MCF 10A (cell line): ENCODE measurements around the gene PLAGL2. TPM values are rescaled to one million over a fixed set of nuclear protein-coding genes. Genes with fewer than 3 reads are reported as not detected.
A peak's percentile ranks its signal among the peaks of the same experiment; 100 is the strongest.

Source experiments
- BruUV-seq: library from RNA; stranded (reverse); fragments of 400-500 nt; replicated peaks from 2 replicates; lab custom pipeline; 2021; lab: Mats Ljungman, UMichigan
- CTCF ChIA-PET: fragments of 300-600 bp; sonication (Branson Sonifier 250); formaldehyde crosslinking; extraction: SDS; loops from one replicate; lab custom pipeline; 2021; ENCODE audit warnings: antibody characterized with exemption, inconsistent platforms; lab: Yijun Ruan, JAX
- POLR2A ChIA-PET: fragments of 300-600, 350-650 bp; sonication (Branson Sonifier 250); formaldehyde crosslinking; extraction: SDS; loops from one replicate; lab custom pipeline; 2020; ENCODE audit warnings: antibody characterized with exemption, inconsistent platforms; lab: Yijun Ruan, JAX
- DNase-seq: peaks from one replicate; pipeline ENCODE4 v3.0.0-alpha.2; 2018; ENCODE audit not compliant: unreplicated experiment
- H3K27ac Mint-ChIP-seq: one replicate; pipeline ENCODE4 v1.8.0; 2022; ENCODE audit warnings: mild to moderate bottlenecking, low read depth, mixed read lengths; ENCODE audit not compliant: unreplicated experiment
- H3K27me3 Mint-ChIP-seq: one replicate; pipeline ENCODE4 v1.8.0; 2022; ENCODE audit warnings: mixed read lengths; ENCODE audit not compliant: insufficient read depth, unreplicated experiment
- H3K36me3 Mint-ChIP-seq: one replicate; pipeline ENCODE4 v1.8.0; 2022; ENCODE audit warnings: mild to moderate bottlenecking, moderate library complexity, mixed read lengths; ENCODE audit not compliant: insufficient read depth, unreplicated experiment
- H3K4me1 Mint-ChIP-seq: one replicate; pipeline ENCODE4 v1.8.0; 2022; ENCODE audit warnings: mixed read lengths; ENCODE audit not compliant: insufficient read depth, unreplicated experiment
- H3K4me3 Mint-ChIP-seq: one replicate; pipeline ENCODE4 v1.8.0; 2022; ENCODE audit warnings: mild to moderate bottlenecking, moderate library complexity, mixed read lengths; ENCODE audit not compliant: unreplicated experiment
- H3K9me3 Mint-ChIP-seq: one replicate; pipeline ENCODE4 v1.8.0; 2022; ENCODE audit warnings: mixed read lengths; ENCODE audit not compliant: unreplicated experiment
- intact Hi-C: fragments of 100-400 bp; cut with micrococcal nuclease; formaldehyde crosslinking; loops from 2 replicates; pipeline ENCODE4 v1.14.1; 2022
- total RNA-seq: library from RNA; stranded (reverse); gene quantifications from 2 replicates; pipeline ENCODE4 v1.2.3, GENCODE V29; 2022
- TF ChIP-seq, protein P1 (sequence below): fragments of 200-600 bp; IDR thresholded peaks from one replicate; pipeline ENCODE4 v1.8.0; 2022; ENCODE audit warnings: antibody characterized with exemption, mild to moderate bottlenecking; ENCODE audit not compliant: unreplicated experiment

PLAGL2 gene
- total RNA-seq, 1 experiment from 2014 or later = 18.6 TPM

DNA sequence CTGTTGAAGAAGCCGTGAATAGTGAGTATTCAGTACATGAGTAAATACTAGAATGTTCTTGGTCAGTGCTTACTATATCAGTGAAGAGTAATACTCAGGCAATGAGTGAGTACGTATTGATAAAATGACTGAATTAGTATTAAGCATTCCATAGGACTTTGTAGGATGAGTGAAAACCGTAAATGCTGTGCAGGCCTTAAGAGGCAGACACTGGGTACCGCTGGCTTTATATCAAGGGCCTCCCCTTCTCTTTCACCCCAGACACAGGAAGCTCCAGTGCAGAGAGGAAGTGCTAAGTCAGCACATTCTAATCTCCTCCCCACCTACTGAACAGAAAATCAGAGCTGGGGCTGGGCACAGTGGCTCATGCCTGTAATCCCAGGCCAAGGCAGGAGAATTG, 24.3 kb upstream of the PLAGL2 start:
- peaks cover 89% of the 10 kb centered on the region for H3K36me3 Mint-ChIP-seq
- intact Hi-C loops = no loop called here
- ChIA-PET CTCF (interaction anchor here (1.0 kb wide), 1 partner anchor 419 kb away, joined by 3 read pairs; no protein-coding TSS in a partner anchor), POLR2A (interaction anchor here (1.3 to 1.8 kb wide), 2 partner anchors 9 to 22 kb away, joined by 6 to 7 read pairs; no protein-coding TSS in a partner anchor)
- no peak overlapping the region for H3K4me3 Mint-ChIP-seq
- peak overlapping the region; percentile 48 for H3K27ac Mint-ChIP-seq
- H3K9me3 Mint-ChIP-seq = no peaks in the 10 kb centered on the region
- DNase-seq = no peak
- TF ChIP-seq, protein P1, sequence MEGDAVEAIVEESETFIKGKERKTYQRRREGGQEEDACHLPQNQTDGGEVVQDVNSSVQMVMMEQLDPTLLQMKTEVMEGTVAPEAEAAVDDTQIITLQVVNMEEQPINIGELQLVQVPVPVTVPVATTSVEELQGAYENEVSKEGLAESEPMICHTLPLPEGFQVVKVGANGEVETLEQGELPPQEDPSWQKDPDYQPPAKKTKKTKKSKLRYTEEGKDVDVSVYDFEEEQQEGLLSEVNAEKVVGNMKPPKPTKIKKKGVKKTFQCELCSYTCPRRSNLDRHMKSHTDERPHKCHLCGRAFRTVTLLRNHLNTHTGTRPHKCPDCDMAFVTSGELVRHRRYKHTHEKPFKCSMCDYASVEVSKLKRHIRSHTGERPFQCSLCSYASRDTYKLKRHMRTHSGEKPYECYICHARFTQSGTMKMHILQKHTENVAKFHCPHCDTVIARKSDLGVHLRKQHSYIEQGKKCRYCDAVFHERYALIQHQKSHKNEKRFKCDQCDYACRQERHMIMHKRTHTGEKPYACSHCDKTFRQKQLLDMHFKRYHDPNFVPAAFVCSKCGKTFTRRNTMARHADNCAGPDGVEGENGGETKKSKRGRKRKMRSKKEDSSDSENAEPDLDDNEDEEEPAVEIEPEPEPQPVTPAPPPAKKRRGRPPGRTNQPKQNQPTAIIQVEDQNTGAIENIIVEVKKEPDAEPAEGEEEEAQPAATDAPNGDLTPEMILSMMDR = no peak
- no TSS peak for BruUV-seq
- H3K27me3 Mint-ChIP-seq = no peaks in the 10 kb centered on the region
- H3K4me1 Mint-ChIP-seq = no peaks in the 10 kb centered on the region

GRCh38 chr20:32231245-32231644, 23.7 kb upstream of the PLAGL2 start:
- Mint-ChIP-seq H3K36me3 (peaks cover 83% of the 10 kb centered on the region), H3K4me3 (no peak overlapping the region), H3K27me3 (no peaks in the 10 kb centered on the region), H3K9me3 (no peaks in the 10 kb centered on the region), H3K4me1 (no peaks in the 10 kb centered on the region), H3K27ac (no peak overlapping the region)
- ChIA-PET POLR2A (interaction anchor here (0.6 to 1.8 kb wide), 3 partner anchors 10 to 518 kb away, joined by 3 to 6 read pairs (median 4); no protein-coding TSS in a partner anchor), CTCF (interaction anchor here (0.6 to 1.0 kb wide), 2 partner anchors 80 to 420 kb away, joined by 3 to 4 read pairs; no protein-coding TSS in a partner anchor)
- no TSS peak for BruUV-seq
- no peak for DNase-seq
- intact Hi-C loops = no loop called here
- TF ChIP-seq, protein P1 = no peak

- Mint-ChIP-seq H3K27ac (no peak overlapping the region), H3K4me3 (no peak overlapping the region), H3K9me3 (no peaks in the 10 kb centered on the region), H3K4me1 (no peaks in the 10 kb centered on the region), H3K27me3 (no peaks in the 10 kb centered on the region), H3K36me3 (peaks cover 79% of the 10 kb centered on the region)
- ChIA-PET CTCF (interaction anchor here (0.6 to 1.0 kb wide), 3 partner anchors 8 to 420 kb away, joined by 3 to 4 read pairs (median 4); no protein-coding TSS in a partner anchor), POLR2A (interaction anchor here (0.6 kb wide), 2 partner anchors 27 to 517 kb away, joined by 3 to 4 read pairs; no protein-coding TSS in a partner anchor)
- TF ChIP-seq, protein P1 = no peak
- intact Hi-C loops = no loop called here
- DNase-seq = no peak
- no TSS peak for BruUV-seq
Observed at GRCh38 chr20:32230707-32231106, 23.2 kb upstream of the PLAGL2 start.

DNA sequence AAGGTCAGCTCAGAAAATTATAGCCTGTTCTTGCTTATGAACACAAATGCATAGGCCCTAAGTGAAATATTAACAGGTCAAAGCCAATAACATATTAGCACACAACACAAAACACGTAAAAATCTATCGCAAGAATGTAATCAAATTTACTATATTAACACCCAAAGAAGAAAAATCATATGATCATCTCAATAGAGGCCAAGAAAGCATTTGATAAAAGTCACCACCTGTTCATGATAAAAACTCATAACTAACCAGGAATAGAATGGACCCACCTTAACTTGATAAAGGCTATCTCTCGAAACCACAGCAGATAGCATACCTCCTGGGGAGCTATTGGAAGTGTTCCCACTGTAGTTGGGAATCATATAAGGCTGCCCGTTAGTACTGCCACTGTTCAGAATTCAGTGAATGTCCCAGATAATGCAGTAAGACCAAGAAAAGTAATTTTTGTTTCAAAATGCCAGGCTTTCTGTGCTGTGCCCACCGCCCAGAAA, 21.8 kb upstream of the PLAGL2 start:
- H3K27ac Mint-ChIP-seq = no peak overlapping the region

More for the DNA sequence above, 21.8 kb upstream of the PLAGL2 start:
- peaks cover 71% of the 10 kb centered on the region for H3K36me3 Mint-ChIP-seq
- CTCF ChIA-PET = interaction anchor here (0.7 to 0.9 kb wide), 3 partner anchors 12 to 1147 kb away, joined by 3 to 4 read pairs (median 3); no protein-coding TSS in a partner anchor
- TF ChIP-seq, protein P1 = no peak
- BruUV-seq = no TSS peak
- no peaks in the 10 kb centered on the region for H3K4me1 Mint-ChIP-seq
- intact Hi-C loops = no loop called here
- H3K4me3 Mint-ChIP-seq = no peak overlapping the region
- no peaks in the 10 kb centered on the region for H3K9me3 Mint-ChIP-seq
- POLR2A ChIA-PET = interaction anchor here (0.6 to 1.5 kb wide), 2 partner anchors 13 to 728 kb away, joined by 3 read pairs; no protein-coding TSS in a partner anchor
- H3K27me3 Mint-ChIP-seq = no peaks in the 10 kb centered on the region
- no peak for DNase-seq
